Fibroblast of pulmonary artery (primary cell): ENCODE results near the gene DLG4.
"Not testable (repeated sequence)": the region's sequence is repeated elsewhere in the genome, so short reads cannot be mapped to it uniquely, and the experiment has no call there.

Experiments
- DNase-seq: peaks from one replicate; pipeline ENCODE4 v3.0.0-alpha.2; 2010; ENCODE audit warnings: low read depth
- H3K4me3 ChIP-seq: replicated peaks from 2 replicates; pipeline ENCODE4 v1.5.1; 2011; ENCODE audit warnings: low read depth, mild to moderate bottlenecking, control low read depth, low read length, moderate library complexity
- TF ChIP-seq, protein P1 (sequence below): IDR thresholded peaks from 2 replicates; pipeline ENCODE4 v1.5.1; 2011; ENCODE audit warnings: mild to moderate bottlenecking, control low read depth, low read length, inconsistent platforms; ENCODE audit errors: missing control alignments

Gene DLG4

DNA sequence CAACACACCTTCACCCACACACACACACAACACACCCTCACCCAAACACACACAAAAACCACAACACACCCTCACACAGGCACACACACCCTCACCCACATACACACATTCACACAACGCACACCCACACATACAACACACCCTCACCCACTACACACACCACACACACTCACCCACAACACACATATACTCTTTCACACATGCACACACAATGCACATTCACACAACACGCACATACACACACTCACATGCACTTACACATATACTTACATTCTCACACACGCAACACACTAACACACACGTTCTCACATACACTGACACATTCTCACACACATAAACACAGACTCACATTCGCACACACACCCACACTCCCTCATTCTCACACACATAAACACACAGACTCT is 44.3 kb downstream of the DLG4 start:
- no peak overlapping the region for H3K4me3 ChIP-seq
- no peak for DNase-seq
- TF ChIP-seq, protein P1, sequence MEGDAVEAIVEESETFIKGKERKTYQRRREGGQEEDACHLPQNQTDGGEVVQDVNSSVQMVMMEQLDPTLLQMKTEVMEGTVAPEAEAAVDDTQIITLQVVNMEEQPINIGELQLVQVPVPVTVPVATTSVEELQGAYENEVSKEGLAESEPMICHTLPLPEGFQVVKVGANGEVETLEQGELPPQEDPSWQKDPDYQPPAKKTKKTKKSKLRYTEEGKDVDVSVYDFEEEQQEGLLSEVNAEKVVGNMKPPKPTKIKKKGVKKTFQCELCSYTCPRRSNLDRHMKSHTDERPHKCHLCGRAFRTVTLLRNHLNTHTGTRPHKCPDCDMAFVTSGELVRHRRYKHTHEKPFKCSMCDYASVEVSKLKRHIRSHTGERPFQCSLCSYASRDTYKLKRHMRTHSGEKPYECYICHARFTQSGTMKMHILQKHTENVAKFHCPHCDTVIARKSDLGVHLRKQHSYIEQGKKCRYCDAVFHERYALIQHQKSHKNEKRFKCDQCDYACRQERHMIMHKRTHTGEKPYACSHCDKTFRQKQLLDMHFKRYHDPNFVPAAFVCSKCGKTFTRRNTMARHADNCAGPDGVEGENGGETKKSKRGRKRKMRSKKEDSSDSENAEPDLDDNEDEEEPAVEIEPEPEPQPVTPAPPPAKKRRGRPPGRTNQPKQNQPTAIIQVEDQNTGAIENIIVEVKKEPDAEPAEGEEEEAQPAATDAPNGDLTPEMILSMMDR, result no peak

DNA sequence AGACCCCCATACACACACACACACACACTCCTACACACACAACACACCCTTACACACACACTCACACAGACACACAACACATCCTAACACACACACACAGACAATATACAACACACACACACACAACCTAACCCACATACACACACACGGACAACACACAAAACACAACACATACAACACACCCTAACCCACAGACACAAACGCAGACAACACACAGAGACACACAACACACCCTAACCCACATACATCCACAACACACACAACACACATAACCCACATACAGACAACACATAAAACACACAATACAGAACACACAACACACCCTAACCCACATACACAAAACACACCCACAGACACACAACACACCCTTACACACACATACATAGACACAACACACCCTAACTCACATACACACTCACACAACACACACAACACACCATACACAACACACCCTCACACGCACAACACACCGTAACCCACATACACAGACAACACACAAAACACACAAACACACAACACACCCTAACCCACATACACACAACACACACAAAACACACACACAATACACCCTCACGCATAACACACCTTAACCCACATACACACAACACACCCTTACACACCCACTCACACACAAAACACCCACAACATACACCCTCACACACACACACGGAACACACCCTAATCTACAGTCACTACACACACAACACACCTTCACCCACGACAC is 44.9 kb downstream of the DLG4 start:
- DNase-seq, result no peak
- TF ChIP-seq, protein P1, result no peak
- no peak overlapping the region for H3K4me3 ChIP-seq

DNA sequence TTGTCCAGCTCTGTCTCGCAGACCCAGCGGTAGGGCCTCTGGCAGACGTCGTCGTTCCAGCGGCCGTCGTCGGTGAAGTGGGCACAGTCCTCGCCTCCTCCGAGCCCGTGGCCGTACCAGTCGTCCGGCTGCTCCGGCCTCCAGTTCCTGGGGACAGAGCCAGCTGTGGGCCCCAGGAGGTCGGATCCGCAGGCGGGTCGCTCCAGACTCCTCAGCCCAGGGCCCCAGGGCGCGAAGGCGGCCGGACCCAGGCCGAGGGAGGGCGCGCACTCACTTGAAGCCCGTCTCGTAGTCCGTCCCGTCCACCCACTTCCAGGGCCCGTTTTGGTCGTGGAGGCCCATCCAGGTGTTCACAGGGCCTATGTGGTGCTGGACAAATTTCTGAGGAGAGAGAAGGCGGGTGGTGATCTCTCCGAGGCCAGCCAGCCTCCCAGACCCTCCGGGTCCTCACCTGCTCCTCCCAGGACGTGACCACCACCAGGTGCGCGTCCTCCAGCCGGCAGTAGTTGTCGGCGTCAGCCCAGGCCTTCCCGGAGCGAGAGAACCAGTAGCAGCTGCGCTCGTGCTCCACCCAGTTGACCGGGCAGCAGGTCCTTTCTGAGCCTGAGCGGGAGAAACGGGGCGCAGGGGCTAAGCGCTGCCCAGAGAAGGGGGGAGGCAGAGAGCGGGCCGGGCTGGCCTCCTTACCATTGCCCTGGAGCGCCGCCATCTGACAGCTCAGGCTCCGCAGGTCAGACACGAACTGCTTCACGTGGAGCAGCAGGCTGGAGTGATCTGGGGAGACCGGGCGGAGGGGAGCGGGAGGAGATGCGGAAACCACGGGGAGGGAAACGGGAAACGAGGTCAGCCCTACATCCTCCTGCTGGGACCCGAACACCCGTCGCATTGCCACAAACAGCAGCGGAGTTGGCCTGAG is 45.7 kb downstream of the DLG4 start:
- DNase-seq, result no peak
- no peak overlapping the region for H3K4me3 ChIP-seq
- TF ChIP-seq, protein P1, result no peak

DNA sequence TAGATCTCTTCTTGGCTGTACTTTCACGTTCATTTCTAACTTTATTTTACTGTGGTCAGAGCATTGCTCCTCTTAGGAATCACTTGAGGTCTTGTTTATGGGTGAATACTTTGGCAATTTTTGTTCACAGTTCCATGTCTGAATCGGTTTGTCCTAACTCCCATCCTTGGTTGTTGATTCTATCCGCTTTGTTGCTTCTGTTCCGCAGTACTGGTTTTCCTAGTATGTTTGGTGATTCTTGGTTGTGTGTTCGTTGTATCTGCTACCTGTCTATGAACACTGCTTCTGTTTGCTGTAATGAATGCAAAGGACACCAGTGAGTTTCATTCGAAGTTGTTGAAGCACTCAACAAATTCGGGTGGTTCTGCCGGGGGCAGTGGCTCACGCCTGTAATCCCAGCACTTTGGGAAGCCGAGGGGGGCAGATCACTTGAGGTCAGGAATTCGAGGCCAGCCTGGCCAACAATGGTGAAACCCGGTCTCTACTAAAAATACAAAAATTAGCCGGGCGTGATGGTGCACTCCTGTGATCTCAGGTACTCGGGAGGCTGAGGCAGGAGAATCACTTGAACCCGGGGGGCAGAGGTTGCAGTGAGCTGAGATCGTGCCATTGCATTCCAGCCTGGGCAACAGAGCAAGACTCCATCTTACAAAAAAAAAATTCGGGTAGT is 47.0 kb downstream of the DLG4 start:
- DNase-seq, H3K4me3 ChIP-seq: not testable (repeated sequence)

DNA sequence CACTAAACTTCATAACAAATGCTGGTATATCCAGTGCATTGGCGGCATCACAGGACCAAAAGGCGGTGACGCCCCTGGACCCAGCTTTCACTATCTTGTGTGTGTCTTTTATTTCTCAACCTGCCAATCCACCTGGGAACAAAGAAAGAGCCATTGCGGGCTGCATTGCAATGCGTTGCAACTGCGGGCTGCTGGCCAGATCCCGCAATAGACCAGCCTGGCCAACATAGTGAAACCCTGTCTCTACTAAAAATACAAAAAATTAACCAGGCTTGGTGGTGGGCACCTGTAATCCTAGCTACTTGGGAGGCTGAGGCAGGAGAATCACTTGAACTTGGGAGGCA is 50.1 kb downstream of the DLG4 start:
- DNase-seq, H3K4me3 ChIP-seq: not testable (repeated sequence)

DNA sequence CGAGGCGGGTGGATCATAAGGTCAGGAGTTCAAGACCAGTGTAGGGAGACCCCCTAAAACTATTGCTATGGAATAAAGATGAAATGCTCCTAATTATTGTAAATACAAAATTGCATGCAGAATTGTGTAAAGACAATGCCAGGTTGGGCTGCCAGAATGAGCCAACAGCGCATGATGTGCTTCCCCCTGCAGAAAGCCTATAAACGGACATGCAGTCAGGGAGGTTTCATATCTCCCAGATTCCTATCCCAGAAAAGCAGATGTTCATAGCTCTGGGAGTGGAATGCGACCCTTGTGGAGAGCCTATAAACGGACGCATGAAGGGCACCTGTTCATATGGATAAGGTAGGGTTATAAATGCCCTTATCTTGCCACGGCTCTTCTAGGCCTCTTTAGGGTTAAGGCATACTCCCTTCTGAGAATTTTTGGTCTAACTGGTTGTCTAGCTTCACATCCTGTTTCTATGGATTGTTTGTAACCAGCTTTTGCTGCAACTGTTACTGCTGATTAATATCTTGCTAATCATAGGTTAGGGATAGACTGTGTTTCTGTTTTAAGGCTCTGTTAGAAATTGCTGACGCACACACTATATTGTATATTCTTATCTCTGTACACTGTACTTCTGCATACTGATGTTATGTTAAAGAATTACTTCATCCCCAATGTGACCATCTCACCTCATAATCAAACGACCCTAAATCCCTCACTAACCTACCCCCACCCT is 50.6 kb downstream of the DLG4 start:
- not testable (repeated sequence) for H3K4me3 ChIP-seq, DNase-seq

DNA sequence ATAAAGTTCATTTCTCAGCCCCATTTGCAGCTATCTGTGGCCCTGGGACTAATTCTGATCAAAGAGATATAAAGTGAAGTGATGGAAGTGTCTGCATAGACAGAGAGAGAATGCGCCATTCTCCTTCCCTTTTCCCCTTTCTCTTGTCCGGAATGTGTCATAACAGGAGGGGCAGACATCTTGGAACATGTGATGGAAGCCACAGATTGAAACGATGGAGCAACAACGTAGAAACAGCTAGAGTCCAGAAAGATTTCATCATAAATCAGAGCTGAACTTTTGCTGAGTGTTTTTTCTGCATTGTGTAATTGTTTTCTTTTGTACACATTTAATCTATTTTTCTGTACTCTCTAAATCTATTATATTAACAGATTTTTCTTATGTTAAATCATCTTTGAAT is 51.8 kb downstream of the DLG4 start:
- H3K4me3 ChIP-seq, result no peak overlapping the region
- DNase-seq, result peak; percentile 82
- TF ChIP-seq, protein P1, result no peak

DNA sequence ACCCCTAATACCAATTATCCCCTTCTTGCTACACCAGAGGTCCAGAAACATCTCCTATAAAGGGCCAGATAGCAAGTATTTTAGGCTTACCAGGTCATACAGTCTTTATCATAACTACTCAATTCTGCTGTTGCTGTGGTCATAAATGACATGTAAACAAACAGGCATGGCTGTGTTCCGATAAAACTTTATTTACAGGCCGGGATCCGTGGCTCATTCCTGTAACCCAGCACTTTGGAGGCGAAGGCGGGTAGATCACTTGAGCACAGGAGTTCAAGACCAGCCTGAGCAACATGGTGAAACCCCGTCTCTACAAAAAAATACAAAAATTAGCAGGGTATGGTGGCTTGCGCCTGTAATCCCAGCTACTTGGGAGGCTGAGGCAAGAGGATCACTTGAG is 52.8 kb downstream of the DLG4 start:
- no peak for DNase-seq
- no peak overlapping the region for H3K4me3 ChIP-seq
- TF ChIP-seq, protein P1, result no peak

DNA sequence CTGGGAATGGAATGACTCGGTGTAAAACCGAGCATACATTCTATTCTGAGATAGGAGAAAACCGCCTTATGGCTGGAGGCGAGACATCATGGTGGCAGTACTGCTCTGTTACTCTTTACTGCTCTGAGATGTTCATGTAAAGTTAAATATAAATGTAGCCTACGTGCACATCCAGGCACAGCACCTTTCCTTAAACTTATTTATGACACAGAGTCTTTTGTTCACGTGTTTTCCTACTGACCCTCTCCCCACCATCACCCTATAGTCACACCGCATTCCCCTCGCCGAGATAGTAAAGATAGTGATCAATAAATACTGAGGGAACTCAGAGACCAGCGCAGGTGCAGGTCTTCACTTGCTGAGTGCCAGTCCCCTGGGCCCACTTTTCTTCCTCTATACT is 60.1 kb downstream of the DLG4 start:
- H3K4me3 ChIP-seq, DNase-seq: not testable (repeated sequence)

DNA sequence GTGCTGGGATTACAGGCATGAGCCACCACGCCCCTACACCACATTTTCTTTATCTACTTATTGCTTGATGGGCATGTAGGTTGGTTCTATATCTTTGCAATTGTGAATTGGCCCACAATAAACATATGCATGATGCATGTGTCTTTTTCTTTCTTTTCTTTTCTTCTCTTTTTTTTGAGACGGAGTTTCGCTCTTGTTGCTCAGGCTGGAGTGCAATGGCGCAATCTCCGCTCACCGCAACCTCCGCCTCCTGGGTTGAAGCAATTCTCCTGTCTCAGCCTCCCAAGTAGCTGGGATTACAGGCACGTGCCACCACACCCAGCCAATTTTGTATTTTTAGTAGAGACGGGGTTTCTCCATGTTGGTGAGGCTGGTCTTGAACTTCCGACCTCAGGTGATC is 61.2 kb downstream of the DLG4 start:
- not testable (repeated sequence) for DNase-seq

More for the DNA sequence above, 61.2 kb downstream of the DLG4 start:
- H3K4me3 ChIP-seq, result not testable (repeated sequence)
